ENCODE measurements around the gene RAPGEF2.
"Not testable (repeated sequence)": the region's sequence is repeated elsewhere in the genome, so short reads cannot be mapped to it uniquely, and the experiment has no call there.

RAPGEF2 gene, protein sequence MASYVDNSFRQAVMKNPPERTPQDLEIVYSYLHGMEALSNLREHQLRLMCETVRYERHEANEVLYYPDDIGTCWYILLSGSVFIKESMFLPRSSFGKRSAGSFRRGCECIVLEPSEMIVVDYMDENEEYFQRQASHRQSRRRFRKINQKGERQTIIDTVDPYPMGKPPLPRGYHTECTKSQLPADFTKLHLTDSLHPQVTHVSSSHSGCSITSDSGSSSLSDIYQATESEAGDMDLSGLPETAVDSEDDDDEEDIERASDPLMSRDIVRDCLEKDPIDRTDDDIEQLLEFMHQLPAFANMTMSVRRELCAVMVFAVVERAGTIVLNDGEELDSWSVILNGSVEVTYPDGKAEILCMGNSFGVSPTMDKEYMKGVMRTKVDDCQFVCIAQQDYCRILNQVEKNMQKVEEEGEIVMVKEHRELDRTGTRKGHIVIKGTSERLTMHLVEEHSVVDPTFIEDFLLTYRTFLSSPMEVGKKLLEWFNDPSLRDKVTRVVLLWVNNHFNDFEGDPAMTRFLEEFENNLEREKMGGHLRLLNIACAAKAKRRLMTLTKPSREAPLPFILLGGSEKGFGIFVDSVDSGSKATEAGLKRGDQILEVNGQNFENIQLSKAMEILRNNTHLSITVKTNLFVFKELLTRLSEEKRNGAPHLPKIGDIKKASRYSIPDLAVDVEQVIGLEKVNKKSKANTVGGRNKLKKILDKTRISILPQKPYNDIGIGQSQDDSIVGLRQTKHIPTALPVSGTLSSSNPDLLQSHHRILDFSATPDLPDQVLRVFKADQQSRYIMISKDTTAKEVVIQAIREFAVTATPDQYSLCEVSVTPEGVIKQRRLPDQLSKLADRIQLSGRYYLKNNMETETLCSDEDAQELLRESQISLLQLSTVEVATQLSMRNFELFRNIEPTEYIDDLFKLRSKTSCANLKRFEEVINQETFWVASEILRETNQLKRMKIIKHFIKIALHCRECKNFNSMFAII (N-terminal part only)

GRCh38 chr4:159102622-159103383, at the start of gene RAPGEF2:
Gene RAPGEF2 (plus strand): TSS chr4:159103079. CDS start chr4:159104163, 1,084 bp downstream.
- DNase-seq: peak; percentile 83 to 88

GRCh38 chr4:159055833-159056232, 47.0 kb upstream of the RAPGEF2 start:
- DNase-seq: no peak

DNA sequence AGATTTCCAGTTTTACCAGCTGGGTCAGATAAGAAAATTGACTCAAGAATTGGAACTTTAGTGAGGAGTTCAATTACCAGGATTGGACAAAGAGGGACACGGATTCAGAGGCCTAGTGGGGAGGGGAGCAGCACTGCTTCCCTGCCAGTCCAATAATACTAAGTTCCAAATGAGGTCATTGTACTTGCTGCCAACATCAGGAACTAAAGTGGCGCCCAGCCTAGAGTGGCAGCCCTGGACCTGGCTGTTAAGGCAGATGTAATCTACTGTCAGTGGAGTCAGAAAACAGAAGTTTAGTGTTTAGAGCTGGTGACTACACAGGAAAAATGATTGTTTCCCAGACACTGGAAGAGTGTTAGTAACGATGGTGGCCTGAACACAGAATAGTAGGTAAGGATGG, 42.7 kb upstream of the RAPGEF2 start:
- DNase-seq: no peak

DNA sequence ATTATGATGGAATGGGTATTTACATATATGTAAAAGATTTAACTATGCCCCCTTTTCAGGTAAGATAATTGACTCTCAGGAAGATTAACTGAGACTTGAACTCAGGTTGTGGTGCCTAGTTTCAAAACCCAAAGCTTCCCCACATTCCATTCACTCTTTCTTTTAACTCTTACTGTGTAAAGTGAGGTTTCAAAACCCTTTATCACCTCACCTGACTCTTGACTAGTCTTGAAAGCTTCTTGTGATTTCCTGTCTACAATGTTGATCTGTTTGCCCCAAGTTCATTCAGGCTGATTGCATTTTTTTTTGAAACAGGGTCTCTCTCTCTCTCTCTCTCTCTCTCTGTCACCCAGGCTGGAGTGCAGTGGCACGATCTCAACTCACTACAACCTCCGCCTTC, 40.5 kb upstream of the RAPGEF2 start:
- DNase-seq: no peak

- DNase-seq: no peak
Observed at GRCh38 chr4:159065513-159066240, 37.2 kb upstream of the RAPGEF2 start.

DNA sequence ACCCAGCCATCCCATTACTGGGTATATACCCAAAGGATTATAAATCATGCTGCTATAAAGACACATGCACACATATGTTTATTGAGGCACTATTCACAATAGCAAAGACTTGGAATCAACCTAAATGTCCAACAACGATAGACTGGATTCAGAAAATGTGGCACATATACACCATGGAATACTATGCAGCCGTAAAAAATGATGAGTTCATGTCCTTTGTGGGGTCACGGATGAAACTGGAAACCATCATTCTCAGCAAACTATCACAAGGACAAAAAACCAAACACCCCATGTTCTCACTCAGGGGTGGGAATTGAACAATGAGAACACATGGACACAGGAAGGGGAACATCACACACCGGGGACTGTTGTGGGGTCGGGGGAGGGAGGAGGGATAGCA, 34.7 kb upstream of the RAPGEF2 start:
- not testable (repeated sequence) for DNase-seq

DNA sequence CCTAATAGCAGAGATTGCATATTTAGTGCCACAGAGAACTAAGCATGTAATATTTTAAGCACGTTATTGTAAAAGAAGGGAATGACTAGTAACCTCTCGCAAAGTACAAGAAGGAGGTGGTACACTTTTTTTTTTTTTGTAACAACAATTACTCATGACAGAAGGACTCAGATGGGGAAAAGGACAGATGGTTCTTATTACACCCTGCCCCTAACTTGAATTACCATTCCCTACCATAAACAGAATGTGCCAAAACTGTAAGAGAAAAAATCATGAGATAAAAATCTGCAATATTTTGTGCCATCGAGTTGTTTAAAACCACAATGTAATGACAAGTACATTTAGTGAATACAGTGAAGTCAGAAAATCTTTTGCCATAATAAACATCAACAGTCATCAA, 33.0 kb upstream of the RAPGEF2 start:
- no peak for DNase-seq

DNA sequence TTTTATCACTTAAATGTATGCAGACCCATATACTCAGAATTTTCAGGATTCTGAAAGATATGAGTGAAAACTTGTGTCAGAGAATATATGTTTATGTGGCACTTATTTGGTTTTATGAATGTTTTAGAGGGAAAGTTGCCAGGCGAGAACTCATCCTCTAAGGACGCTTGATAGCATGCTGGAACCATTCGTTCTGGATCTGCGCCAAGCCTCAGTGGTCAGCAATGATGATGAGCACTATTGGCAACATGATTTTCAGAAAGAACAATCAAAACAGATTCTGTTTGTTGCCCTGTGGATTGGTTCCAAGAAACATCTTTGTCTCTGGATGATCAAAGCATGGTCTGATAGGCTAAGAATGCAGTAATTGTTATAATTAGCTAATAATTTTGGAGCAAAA, 32.1 kb upstream of the RAPGEF2 start:
- no peak for DNase-seq

- DNase-seq: no peak
Observed at GRCh38 chr4:159071178-159071968, 31.5 kb upstream of the RAPGEF2 start.

- DNase-seq: no peak
Observed at GRCh38 chr4:159071969-159072765, 30.7 kb upstream of the RAPGEF2 start.

- DNase-seq: no peak
Observed at GRCh38 chr4:159075531-159075932, 27.3 kb upstream of the RAPGEF2 start.

GRCh38 chr4:159077018-159077417, 25.9 kb upstream of the RAPGEF2 start:
- DNase-seq: peak; percentile 27 to 29

DNA sequence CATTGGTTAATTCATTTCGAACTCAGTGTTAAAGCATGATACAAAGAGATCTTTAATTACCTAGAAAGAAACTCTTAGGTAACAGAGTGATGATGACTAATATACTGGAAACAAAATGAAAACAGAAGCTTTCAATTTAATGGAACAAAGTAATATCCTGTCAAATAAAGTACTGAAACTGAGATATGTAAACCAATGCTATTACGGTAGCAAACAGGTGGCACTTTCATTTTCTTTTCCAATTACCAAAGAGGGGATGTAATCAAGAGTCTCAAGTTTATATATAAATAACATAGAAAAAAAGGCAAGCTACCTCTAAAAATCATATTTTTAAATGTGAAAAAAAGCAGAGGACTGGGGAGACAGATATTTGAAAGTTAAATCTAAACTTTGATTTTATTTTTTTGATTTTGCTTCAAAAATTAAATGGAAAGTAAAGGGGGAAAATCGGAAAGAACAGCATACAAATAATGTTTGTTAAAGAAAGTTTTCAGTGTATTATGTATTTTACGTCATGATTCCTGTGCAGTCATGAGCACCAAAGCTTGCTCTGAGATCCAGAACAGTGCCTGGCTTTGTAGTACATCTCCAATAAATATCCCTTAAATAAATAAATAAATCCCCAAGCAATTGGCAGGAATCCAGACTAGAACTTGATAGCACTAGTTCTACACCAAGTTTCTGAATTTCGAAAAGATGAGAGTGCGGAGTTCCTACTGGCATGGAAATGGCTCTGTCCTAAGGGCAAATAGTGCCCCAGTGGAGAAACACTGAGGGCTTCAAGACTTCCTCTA, 25.0 kb upstream of the RAPGEF2 start:
- no peak for DNase-seq

- no peak for DNase-seq
Observed at GRCh38 chr4:159079074-159079473, 23.8 kb upstream of the RAPGEF2 start.

- DNase-seq: no peak
Observed at GRCh38 chr4:159086606-159087005, 16.3 kb upstream of the RAPGEF2 start.

DNA sequence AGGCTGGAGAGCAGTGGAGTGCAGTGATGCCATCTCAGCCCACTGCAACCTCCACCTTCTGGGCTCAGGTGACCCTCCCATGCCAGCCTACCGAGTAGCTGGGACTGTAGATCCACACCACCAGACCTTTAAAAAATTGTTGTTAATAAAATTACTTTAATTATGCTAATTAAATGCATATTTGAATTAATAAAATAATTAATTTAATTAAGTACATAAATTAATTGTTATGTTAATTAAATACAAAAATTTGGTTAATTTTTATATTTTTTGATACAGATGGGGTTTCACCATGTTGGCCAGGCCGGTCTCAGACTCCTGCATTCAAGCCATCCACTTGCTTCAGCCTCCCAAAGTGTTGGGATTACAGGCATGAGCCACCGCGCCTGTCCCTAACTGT, 12.6 kb upstream of the RAPGEF2 start:
- DNase-seq: no peak

DNA sequence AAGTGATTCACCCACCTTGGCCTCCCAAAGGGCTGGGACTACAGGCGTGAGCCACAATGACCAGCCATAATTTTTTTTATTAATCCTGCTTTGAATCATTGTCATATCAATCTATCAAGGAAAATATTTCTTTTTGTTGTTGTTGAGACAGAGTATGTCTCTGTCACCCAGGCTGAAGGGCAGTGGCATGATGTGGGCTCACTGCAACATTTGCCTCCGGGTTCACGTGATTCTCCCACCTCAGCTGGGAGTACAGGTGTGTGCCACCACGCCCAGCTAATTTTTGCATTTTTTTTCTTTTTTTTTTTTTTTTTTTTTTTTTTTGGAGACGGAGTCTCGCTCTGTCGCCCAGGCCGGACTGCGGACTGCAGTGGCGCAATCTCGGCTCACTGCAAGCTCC, 8.7 kb upstream of the RAPGEF2 start:
- not testable (repeated sequence) for DNase-seq

DNA sequence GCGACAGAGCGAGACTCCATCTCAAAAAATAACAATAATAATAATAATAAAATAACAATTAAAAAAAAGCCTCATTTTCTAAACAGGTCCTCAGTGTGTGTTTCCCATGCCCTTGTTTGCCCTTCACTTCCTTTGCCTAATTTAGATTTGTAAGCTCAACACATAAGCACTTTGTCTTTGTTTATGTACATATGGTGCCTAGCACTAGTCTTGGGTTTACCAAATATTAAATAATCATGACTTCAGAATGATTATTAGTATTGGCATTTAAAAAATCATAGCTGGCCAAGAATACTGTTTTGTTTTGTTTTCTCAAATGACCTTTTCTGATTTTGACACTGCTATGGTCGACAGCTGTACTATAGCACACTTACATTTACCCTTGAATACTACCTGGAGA, 6.4 kb upstream of the RAPGEF2 start:
- no peak for DNase-seq

DNA sequence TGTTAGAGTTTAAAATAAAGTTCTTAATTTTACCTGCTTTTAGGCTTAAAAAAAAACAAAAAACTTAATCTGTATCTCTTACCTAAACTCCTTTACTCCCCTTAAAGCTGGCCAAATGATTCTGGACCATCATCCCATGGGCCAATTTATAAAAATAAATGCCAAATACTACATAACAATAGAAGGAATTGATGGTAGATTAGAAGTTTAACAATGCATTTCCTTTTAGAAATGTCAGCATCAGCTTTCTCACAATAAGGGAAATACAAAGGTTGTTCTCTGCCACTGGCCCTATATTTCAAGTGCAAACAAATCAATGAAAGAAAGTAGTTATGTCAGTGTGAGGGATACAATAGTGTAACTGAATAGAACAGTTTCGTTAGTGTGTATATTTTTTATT, 5.7 kb upstream of the RAPGEF2 start:
- no peak for DNase-seq

- no peak for DNase-seq
Observed at GRCh38 chr4:159097785-159098184, 5.1 kb upstream of the RAPGEF2 start.
